GM12878 (cell line): ENCODE measurements around the gene THBD. TPM values are rescaled to one million over a fixed set of nuclear protein-coding genes. Genes with fewer than 3 reads are reported as not detected.

Experiments used
- ATF2 ChIP-seq: IDR thresholded peaks from 2 replicates; pipeline ENCODE4 v1.6.1; 2012; ENCODE audit warnings: low read length, inconsistent platforms
- BACH1 ChIP-seq: fragments of 450-650 bp; IDR thresholded peaks from 2 replicates; pipeline ENCODE4 v1.6.1; 2017; ENCODE audit warnings: mild to moderate bottlenecking, borderline replicate concordance
- ESRRA ChIP-seq: IDR thresholded peaks from 2 replicates; pipeline ENCODE4 v1.6.1; 2012; ENCODE audit warnings: mild to moderate bottlenecking, low read length, improper control_type of control experiment
- FOXK2 ChIP-seq: fragments of 450-650 bp; IDR thresholded peaks from 2 replicates; pipeline ENCODE4 v1.6.1; 2017; ENCODE audit warnings: mild to moderate bottlenecking, moderate library complexity
- NFIC ChIP-seq: IDR thresholded peaks from 2 replicates; pipeline ENCODE4 v1.6.1; 2012; ENCODE audit warnings: low read depth, mild to moderate bottlenecking, inconsistent platforms, low read length, moderate library complexity
- SMAD5 ChIP-seq: IDR thresholded peaks from 2 replicates; pipeline ENCODE4 v1.6.1; 2016; ENCODE audit warnings: antibody characterized with exemption, low read depth
- USF1 ChIP-seq: IDR thresholded peaks from 2 replicates; pipeline ENCODE4 v1.6.1; 2011; ENCODE audit warnings: borderline replicate concordance, low read depth, mild to moderate bottlenecking, moderate library complexity, mixed read lengths, low read length; ENCODE audit not compliant: insufficient read depth; ENCODE audit errors: extremely low read length
- ZBTB11 ChIP-seq: fragments of 450-650 bp; formaldehyde crosslinking; IDR thresholded peaks from 2 replicates; pipeline ENCODE4 v1.5.0; 2022; ENCODE audit warnings: mild to moderate bottlenecking, missing genetic modification characterization
- polyA plus RNA-seq, 11 experiments: library from polyadenylated mRNA; depleted of rRNA in 4 of 11; unstranded in 6 of 11; stranded (reverse) in 5 of 11; fragments of >200 nt; fragmentation: Nextera tagmentation in 4 of 11; fragmentation: Illumina TruSeq in 1 of 11; extraction: Ambion mirVana in 4 of 11; extraction: Trizol in 1 of 11; gene quantifications; 1 replicate in 1 of 11; 2 replicates in 10 of 11; pipeline versions ENCODE4 v1.2.1 to v1.2.3, GENCODE V29; 2011 to 2016; ENCODE audit warnings: inconsistent platforms in 2 of 11, missing spikeins in 2 of 11, low read depth in 1 of 11
- total RNA-seq, 4 experiments: library from RNA; depleted of rRNA in 3 of 4; stranded (reverse); fragments of >200 nt in 3 of 4; fragmentation: Illumina TruSeq in 1 of 4; extraction: Trizol in 1 of 4; gene quantifications; 2 replicates each; pipeline versions ENCODE4 v1.2.1 to v1.2.3, GENCODE V29; 2013 to 2021

Gene THBD
- total and polyA plus RNA-seq, 10 of the 15 experiments (the other 5 are each of a cell fraction or from before 2014, with no cell fraction given) = not detected

- TF ChIP-seq ATF2 (no peak), ESRRA (no peak), USF1 (no peak), SMAD5 (no peak), BACH1 (no peak), NFIC (no peak), ZBTB11 (CRISPR knock-in tag) (no peak), FOXK2 (no peak)
These were observed 42.4 kb upstream of the THBD start (continued) for GRCh38 chr20:23091721-23092383.
